ENCODE results near the gene NDUFA5. TPM values are rescaled to one million over a fixed set of nuclear protein-coding genes. Genes with fewer than 3 reads are reported as not detected.

The NDUFA5 gene
- total and polyA plus RNA-seq, 2 donors from 2014 or later: 115 to 189 TPM

GRCh38 chr7:123598657-123599056 lies 41.0 kb upstream of the NDUFA5 start:
- intact Hi-C loops (cut with DNase I): no loop called here
- no peak for FAIRE-seq

GRCh38 chr7:123594813-123595241 lies 37.2 kb upstream of the NDUFA5 start:
- Histone ChIP-seq H3K4me1 (ENCODE audit: control insufficient read depth in 2 of 3, insufficient read depth in 2 of 3, low read depth in 1 of 3, low read length in 3 of 3) (no peaks in the 10 kb centered on the region), H3K4me3 (ENCODE audit: low read length in 3 of 3) (no peak overlapping the region), H3K9ac (ENCODE audit: low read length in 3 of 3) (no peak overlapping the region), H3K9me3 (ENCODE audit: control insufficient read depth in 2 of 3, insufficient read depth in 1 of 3, low read length in 3 of 3) (no peaks in the 10 kb centered on the region), H3K27ac (ENCODE audit: low read depth in 2 of 2, low read length in 2 of 2) (no peak overlapping the region), H3K27me3 (ENCODE audit: control insufficient read depth, insufficient read depth, low read length) (no peaks in the 10 kb centered on the region), H3K36me3 (ENCODE audit: control insufficient read depth in 2 of 3, insufficient read depth in 3 of 3, low read length in 3 of 3) (no peaks in the 10 kb centered on the region)
- TF ChIP-seq CTCF (IDR thresholded peaks at IDR 0.05; ENCODE audit: borderline replicate concordance, extremely low read depth, insufficient read depth): no peak
- intact Hi-C loops (cut with DNase I): no loop called here
- no peak for FAIRE-seq
- no peak for DNase-seq

More at GRCh38 chr7:123598657-123599056, 41.0 kb upstream of the NDUFA5 start:
- no peak for DNase-seq
- H3K36me3 ChIP-seq (ENCODE audit: control insufficient read depth in 2 of 3, insufficient read depth in 3 of 3, low read length in 3 of 3): no peaks in the 10 kb centered on the region
- H3K9me3 ChIP-seq (ENCODE audit: control insufficient read depth in 2 of 3, insufficient read depth in 1 of 3, low read length in 3 of 3): no peaks in the 10 kb centered on the region
- no peaks in the 10 kb centered on the region for H3K4me1 ChIP-seq (ENCODE audit: control insufficient read depth in 2 of 3, insufficient read depth in 2 of 3, low read depth in 1 of 3, low read length in 3 of 3)
- H3K9ac ChIP-seq (ENCODE audit: low read length in 3 of 3): no peak overlapping the region
- H3K27me3 ChIP-seq (ENCODE audit: control insufficient read depth, insufficient read depth, low read length): no peaks in the 10 kb centered on the region
- H3K27ac ChIP-seq (ENCODE audit: low read depth in 2 of 2, low read length in 2 of 2): no peak overlapping the region
- TF ChIP-seq CTCF (IDR thresholded peaks at IDR 0.05; ENCODE audit: borderline replicate concordance, extremely low read depth, insufficient read depth): no peak
- H3K4me3 ChIP-seq (ENCODE audit: low read length in 3 of 3): no peak overlapping the region

- no peak for TF ChIP-seq CTCF (IDR thresholded peaks at IDR 0.05; ENCODE audit: borderline replicate concordance, extremely low read depth, insufficient read depth)
- no peak overlapping the region for H3K9ac ChIP-seq (ENCODE audit: low read length in 3 of 3)
- FAIRE-seq: no peak
- no peaks in the 10 kb centered on the region for H3K4me1 ChIP-seq (ENCODE audit: control insufficient read depth in 2 of 3, insufficient read depth in 2 of 3, low read depth in 1 of 3, low read length in 3 of 3)
- DNase-seq: no peak
- H3K9me3 ChIP-seq (ENCODE audit: control insufficient read depth in 2 of 3, insufficient read depth in 1 of 3, low read length in 3 of 3): no peaks in the 10 kb centered on the region
- intact Hi-C loops (cut with DNase I): no loop called here
- H3K27me3 ChIP-seq (ENCODE audit: control insufficient read depth, insufficient read depth, low read length): no peaks in the 10 kb centered on the region
- no peak overlapping the region for H3K4me3 ChIP-seq (ENCODE audit: low read length in 3 of 3)
- H3K27ac ChIP-seq (ENCODE audit: low read depth in 2 of 2, low read length in 2 of 2): no peak overlapping the region
- H3K36me3 ChIP-seq (ENCODE audit: control insufficient read depth in 2 of 3, insufficient read depth in 3 of 3, low read length in 3 of 3): no peaks in the 10 kb centered on the region
Observed at GRCh38 chr7:123588376-123588775, 30.8 kb upstream of the NDUFA5 start.

- no peaks in the 10 kb centered on the region for H3K27me3 ChIP-seq (ENCODE audit: control insufficient read depth, insufficient read depth, low read length)
- no peak for DNase-seq
- TF ChIP-seq CTCF (IDR thresholded peaks at IDR 0.05; ENCODE audit: borderline replicate concordance, extremely low read depth, insufficient read depth): no peak
- no peak overlapping the region for H3K9ac ChIP-seq (ENCODE audit: low read length in 3 of 3)
- H3K4me3 ChIP-seq (ENCODE audit: low read length in 3 of 3): no peak overlapping the region
- H3K36me3 ChIP-seq (ENCODE audit: control insufficient read depth in 2 of 3, insufficient read depth in 3 of 3, low read length in 3 of 3): no peaks in the 10 kb centered on the region
- intact Hi-C loops (cut with DNase I): no loop called here
- no peaks in the 10 kb centered on the region for H3K9me3 ChIP-seq (ENCODE audit: control insufficient read depth in 2 of 3, insufficient read depth in 1 of 3, low read length in 3 of 3)
- no peaks in the 10 kb centered on the region for H3K4me1 ChIP-seq (ENCODE audit: control insufficient read depth in 2 of 3, insufficient read depth in 2 of 3, low read depth in 1 of 3, low read length in 3 of 3)
- no peak overlapping the region for H3K27ac ChIP-seq (ENCODE audit: low read depth in 2 of 2, low read length in 2 of 2)
- FAIRE-seq: no peak
Observed at GRCh38 chr7:123583821-123584220, 26.2 kb upstream of the NDUFA5 start.

Measured in kidney (tissue), 14 donors.